Suprapubic skin (tissue), 4 donors: ENCODE measurements around the gene CAPS. TPM values are rescaled to one million over a fixed set of nuclear protein-coding genes. Genes with fewer than 3 reads are reported as not detected.

Experiments used
- DNase-seq, 2 donors: peaks; one replicate each; pipeline ENCODE4 v3.0.0-alpha.2; 2019; ENCODE audit warnings: low spot score in 2 of 2
- H3K27ac ChIP-seq: fragments of 200-600 bp; sonication (generic); one replicate; pipeline ENCODE4 v1.5.1; 2019
- H3K27me3 ChIP-seq: fragments of 200-600 bp; sonication (generic); one replicate; pipeline ENCODE4 v1.5.1; 2019
- H3K36me3 ChIP-seq: fragments of 200-600 bp; sonication (generic); one replicate; pipeline ENCODE4 v1.5.1; 2019
- H3K4me1 ChIP-seq: fragments of 200-600 bp; sonication (generic); one replicate; pipeline ENCODE4 v1.5.1; 2019
- H3K4me3 ChIP-seq: fragments of 200-600 bp; sonication (generic); one replicate; pipeline ENCODE4 v1.5.1; 2019; ENCODE audit warnings: mild to moderate bottlenecking
- H3K9me3 ChIP-seq: fragments of 200-600 bp; sonication (generic); one replicate; pipeline ENCODE4 v1.5.1; 2019
- EP300 ChIP-seq: sonication (generic); formaldehyde crosslinking; IDR thresholded peaks from one replicate; pipeline ENCODE4 v1.6.1; 2017; ENCODE audit warnings: antibody characterized with exemption
- POLR2A ChIP-seq, 2 donors: fragments of 450-650 bp; IDR thresholded peaks; one replicate each; pipeline ENCODE4 v1.6.1; 2017; ENCODE audit warnings: antibody characterized with exemption in 2 of 2, mild to moderate bottlenecking in 2 of 2, moderate library complexity in 2 of 2
- POLR2AphosphoS5 ChIP-seq, 3 donors: sonication (generic); formaldehyde crosslinking; IDR thresholded peaks; one replicate each; pipeline ENCODE4 v1.6.1; 2017; ENCODE audit warnings: antibody characterized with exemption in 3 of 3
- WGBS: methylation state at CpG from one replicate; pipeline ENCODE4 v1.1.5; 2018; 5-methylcytosine and 5-hydroxymethylcytosine counted together
- total RNA-seq, 4 donors: library from RNA; depleted of rRNA; stranded (reverse); fragments of >200 nt; gene quantifications; one replicate each; pipeline ENCODE4 v1.1.0, GENCODE V29; 2016
- TF ChIP-seq, protein P1 (sequence below), 2 donors: fragments of 200-600 bp in 1 of 2; fragments of 450-650 bp in 1 of 2; sonication (generic) in 1 of 2; IDR thresholded peaks; one replicate each; pipeline ENCODE4 v1.5.1; 2016 to 2019; ENCODE audit warnings: antibody characterized with exemption in 2 of 2, mild to moderate bottlenecking in 1 of 2, moderate library complexity in 1 of 2

CAPS gene
- total RNA-seq, 4 donors from 2014 or later, result 7.2 to 36.5 (median 10.0) TPM

DNA sequence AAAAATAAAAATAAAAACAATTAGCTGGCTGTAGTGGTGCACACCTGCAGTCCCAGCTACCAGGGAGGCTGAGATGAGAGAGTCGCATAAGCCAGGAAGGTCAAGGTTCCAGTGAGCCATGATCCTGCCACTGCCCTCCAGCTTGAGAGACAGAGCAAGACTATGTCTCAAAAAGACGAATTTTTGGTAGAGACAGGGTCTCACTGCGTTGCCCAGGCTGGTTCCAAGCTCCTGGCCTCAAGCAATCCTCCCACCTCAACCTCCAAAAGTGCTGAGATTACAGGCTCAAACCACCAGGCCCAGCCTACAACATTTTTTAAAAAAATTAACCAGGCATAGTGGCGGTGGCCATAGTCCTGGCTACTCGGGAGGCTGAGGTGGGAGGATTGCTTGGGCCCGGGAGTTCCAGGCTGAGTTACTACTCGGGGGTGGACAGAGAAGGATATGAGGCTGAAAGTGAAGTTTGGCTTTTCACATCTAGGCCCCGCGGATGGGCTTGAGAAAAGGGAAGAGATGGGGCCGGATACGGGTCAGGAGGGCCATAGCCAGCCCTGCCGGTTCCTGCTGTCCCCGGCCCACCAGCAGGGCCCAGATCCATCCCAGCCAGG is 20.7 kb upstream of the CAPS start:
- TF ChIP-seq POLR2A (IDR thresholded peaks at IDR 0.05) (no peak), EP300 (no peak), POLR2AphosphoS5 (IDR thresholded peaks at IDR 0.05) (no peak)
- TF ChIP-seq, protein P1, sequence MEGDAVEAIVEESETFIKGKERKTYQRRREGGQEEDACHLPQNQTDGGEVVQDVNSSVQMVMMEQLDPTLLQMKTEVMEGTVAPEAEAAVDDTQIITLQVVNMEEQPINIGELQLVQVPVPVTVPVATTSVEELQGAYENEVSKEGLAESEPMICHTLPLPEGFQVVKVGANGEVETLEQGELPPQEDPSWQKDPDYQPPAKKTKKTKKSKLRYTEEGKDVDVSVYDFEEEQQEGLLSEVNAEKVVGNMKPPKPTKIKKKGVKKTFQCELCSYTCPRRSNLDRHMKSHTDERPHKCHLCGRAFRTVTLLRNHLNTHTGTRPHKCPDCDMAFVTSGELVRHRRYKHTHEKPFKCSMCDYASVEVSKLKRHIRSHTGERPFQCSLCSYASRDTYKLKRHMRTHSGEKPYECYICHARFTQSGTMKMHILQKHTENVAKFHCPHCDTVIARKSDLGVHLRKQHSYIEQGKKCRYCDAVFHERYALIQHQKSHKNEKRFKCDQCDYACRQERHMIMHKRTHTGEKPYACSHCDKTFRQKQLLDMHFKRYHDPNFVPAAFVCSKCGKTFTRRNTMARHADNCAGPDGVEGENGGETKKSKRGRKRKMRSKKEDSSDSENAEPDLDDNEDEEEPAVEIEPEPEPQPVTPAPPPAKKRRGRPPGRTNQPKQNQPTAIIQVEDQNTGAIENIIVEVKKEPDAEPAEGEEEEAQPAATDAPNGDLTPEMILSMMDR (IDR thresholded peaks at IDR 0.05), result no peak
- DNase-seq, result no peak
- Histone ChIP-seq H3K27ac (no peak overlapping the region), H3K4me1 (peaks cover 32% of the 10 kb centered on the region), H3K9me3 (no peaks in the 10 kb centered on the region), H3K27me3 (peaks cover 9% of the 10 kb centered on the region), H3K36me3 (peaks cover 29% of the 10 kb centered on the region), H3K4me3 (no peak overlapping the region)
- WGBS, result 48% methylated on average over 10 of the region's 13 CpGs

DNA sequence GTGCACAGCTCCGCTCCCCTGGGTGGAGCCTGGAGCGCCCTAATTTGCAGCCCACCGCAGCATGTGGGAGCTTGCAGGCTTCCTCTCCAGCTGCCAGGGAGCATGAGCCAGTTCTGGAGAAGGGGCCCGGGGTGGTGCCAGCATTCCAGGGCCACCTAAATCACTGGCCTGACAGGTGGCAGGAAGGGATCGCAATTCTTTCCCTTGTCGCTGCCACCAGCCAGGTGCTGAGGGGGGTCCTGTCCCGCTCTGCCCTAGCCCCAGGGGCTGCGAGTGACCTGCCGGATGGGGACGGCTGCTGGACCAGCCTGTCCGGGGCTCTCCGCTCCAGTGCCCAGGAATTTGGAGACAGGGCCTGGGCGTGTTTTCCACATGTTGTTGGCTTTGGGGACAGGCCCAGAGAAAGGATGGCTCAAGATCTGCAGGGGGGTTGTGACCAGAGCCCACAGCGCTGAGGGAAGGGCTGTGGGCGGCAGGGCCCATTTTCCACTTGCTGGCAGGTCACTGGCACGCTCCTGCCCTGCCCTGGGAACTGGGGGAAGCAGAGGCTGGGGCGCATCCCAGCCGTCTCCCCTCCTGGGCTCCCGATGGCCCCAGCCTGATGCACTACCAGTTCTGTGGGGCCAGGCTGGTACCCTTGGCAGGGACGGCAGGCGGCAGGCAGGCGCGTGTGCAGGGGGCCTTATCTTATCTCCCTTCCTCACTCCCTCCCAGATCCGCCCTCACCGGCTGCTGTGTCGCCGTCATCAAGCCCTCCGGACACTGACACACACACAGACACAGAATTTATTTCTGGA is 19.9 kb upstream of the CAPS start:
- Histone ChIP-seq H3K27me3 (peaks cover 9% of the 10 kb centered on the region), H3K36me3 (peaks cover 29% of the 10 kb centered on the region), H3K27ac (no peak overlapping the region), H3K4me3 (no peak overlapping the region), H3K9me3 (no peaks in the 10 kb centered on the region), H3K4me1 (peaks cover 32% of the 10 kb centered on the region)
- no peak for TF ChIP-seq EP300
- TF ChIP-seq, protein P1 (IDR thresholded peaks at IDR 0.05), result no peak
- TF ChIP-seq POLR2A (IDR thresholded peaks at IDR 0.05), result no peak
- no peak for TF ChIP-seq POLR2AphosphoS5 (IDR thresholded peaks at IDR 0.05)
- no peak for DNase-seq
- WGBS, result 42% methylated on average over 16 of the region's 28 CpGs

DNA sequence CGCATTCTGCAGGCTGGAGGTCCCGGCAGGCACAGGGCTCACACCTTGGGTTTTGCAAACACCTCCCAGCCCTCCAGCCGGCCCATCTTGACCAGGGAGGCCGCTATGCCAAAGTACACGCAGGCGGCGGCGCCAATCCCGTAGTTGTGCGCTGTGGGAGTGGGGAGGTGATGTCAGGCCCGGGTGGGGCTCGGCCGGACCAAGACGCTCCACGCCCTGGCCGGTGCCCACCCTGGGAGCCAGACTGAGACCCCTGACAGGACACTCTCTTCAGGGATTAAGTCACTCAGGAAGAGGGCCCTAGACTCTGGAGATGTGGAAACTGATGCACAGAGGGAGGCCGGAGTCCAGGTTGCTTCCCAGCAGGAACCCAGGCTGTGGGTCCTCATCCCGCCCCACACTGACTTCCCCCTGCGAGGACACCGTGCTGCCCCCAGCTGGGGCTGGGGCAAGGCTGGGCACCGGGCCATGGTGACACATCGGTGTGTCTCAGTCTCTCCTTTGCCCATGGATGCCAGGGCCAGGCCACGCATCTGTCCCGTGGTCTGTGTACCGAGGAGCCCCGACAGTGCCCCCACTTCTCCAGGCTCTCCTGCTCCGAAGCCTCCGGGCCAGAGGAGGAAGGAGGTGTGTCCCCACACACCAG is 19.2 kb upstream of the CAPS start:
- 73% methylated on average over 8 of the region's 28 CpGs for WGBS
- no peaks in the 10 kb centered on the region for H3K9me3 ChIP-seq
- no peak overlapping the region for H3K27ac ChIP-seq
- H3K4me3 ChIP-seq, result no peak overlapping the region
- H3K36me3 ChIP-seq, result peaks cover 29% of the 10 kb centered on the region
- no peak for DNase-seq
- TF ChIP-seq POLR2A (IDR thresholded peaks at IDR 0.05) (no peak), POLR2AphosphoS5 (IDR thresholded peaks at IDR 0.05) (no peak), EP300 (no peak)
- TF ChIP-seq, protein P1 (IDR thresholded peaks at IDR 0.05), result no peak
- peaks cover 9% of the 10 kb centered on the region for H3K27me3 ChIP-seq
- peaks cover 32% of the 10 kb centered on the region for H3K4me1 ChIP-seq

DNA sequence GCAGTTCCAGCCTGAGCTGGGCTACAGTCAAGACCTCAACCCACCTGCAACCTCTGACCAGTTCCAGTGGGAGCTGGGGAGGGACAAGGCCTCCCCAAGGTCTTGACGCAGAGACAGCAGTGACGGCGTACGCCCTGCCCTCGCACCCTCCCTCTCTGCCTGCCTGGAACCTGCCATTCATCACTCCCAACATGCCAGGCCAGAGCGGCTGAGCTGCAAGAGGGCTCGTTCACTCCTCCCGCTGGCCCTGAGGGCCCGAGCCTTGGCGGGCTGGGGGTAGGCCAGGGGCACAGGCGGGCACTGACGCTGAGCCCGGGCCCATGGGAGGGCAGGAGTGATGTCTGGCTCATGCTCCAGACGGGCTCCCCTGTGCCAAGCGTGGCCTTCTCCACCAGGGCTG is 18.6 kb upstream of the CAPS start:
- 72% methylated on average over 4 of the region's 15 CpGs for WGBS
- no peak for DNase-seq
- Histone ChIP-seq H3K4me3 (no peak overlapping the region), H3K27ac (no peak overlapping the region), H3K9me3 (no peaks in the 10 kb centered on the region), H3K36me3 (peaks cover 31% of the 10 kb centered on the region), H3K4me1 (peaks cover 30% of the 10 kb centered on the region), H3K27me3 (peaks cover 9% of the 10 kb centered on the region)
- TF ChIP-seq EP300 (no peak), POLR2A (IDR thresholded peaks at IDR 0.05) (no peak), POLR2AphosphoS5 (IDR thresholded peaks at IDR 0.05) (no peak)
- TF ChIP-seq, protein P1 (IDR thresholded peaks at IDR 0.05), result no peak

DNA sequence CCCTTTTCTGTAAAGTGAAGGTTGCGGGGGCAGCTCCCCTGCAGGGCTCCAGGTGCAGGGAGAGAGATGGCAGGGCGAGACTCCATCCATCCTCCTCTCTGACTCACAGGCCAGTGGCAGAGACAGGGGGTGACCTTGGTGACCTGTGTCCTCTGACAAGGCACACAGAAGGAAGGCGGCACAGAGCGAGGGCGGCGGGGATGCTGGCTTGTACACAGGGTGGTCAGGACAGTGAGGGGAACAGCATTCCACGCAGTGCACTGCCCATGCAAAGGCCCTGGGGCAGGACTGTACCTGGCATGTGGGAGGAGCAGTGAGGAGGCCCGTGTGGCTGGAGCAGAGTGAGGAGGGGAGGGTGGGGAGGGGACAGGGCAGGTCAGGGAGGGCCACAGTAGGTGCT is 18.2 kb upstream of the CAPS start:
- H3K27ac ChIP-seq, result no peak overlapping the region
- TF ChIP-seq, protein P1 (IDR thresholded peaks at IDR 0.05), result no peak
- no peak for TF ChIP-seq EP300
- TF ChIP-seq POLR2AphosphoS5 (IDR thresholded peaks at IDR 0.05), result no peak
- TF ChIP-seq POLR2A (IDR thresholded peaks at IDR 0.05), result no peak
- H3K4me1 ChIP-seq, result peaks cover 32% of the 10 kb centered on the region
- H3K9me3 ChIP-seq, result no peaks in the 10 kb centered on the region
- no peak overlapping the region for H3K4me3 ChIP-seq
- no peak for DNase-seq
- peaks cover 9% of the 10 kb centered on the region for H3K27me3 ChIP-seq
- WGBS, result 84% methylated on average over 7 of the region's 8 CpGs
- H3K36me3 ChIP-seq, result peaks cover 33% of the 10 kb centered on the region
